Panc1 (cell line): ENCODE measurements around the gene FDXR. TPM values are rescaled to one million over a fixed set of nuclear protein-coding genes. Genes with fewer than 3 reads are reported as not detected.
A peak's percentile ranks its signal among the peaks of the same experiment; 100 is the strongest.

Experiments used
- ATAC-seq: fragments of 200-7000 bp; cut with Tn5 transposase; 2 replicates; pipeline ENCODE4 v1.9.1; 2020; ENCODE audit warnings: mild to moderate bottlenecking, moderate library complexity
- BruUV-seq: library from RNA; stranded (reverse); fragments of 400-500 nt; replicated peaks from 2 replicates; lab custom pipeline; 2021; lab: Mats Ljungman, UMichigan
- CTCF ChIA-PET: fragments of 300-600 bp; sonication (Branson Sonifier 250); formaldehyde crosslinking; loops from one replicate; lab custom pipeline; 2022; ENCODE audit warnings: antibody characterized with exemption; lab: Charles Lee
- POLR2A ChIA-PET: fragments of 300-600 bp; sonication (Branson Sonifier 250); formaldehyde crosslinking; loops from one replicate; lab custom pipeline; 2022; ENCODE audit warnings: antibody characterized with exemption; lab: Charles Lee
- DNase-seq: peaks from one replicate; pipeline ENCODE4 v3.0.0-alpha.2; 2010; ENCODE audit warnings: low read depth, low spot score
- H3K27ac ChIP-seq: 2 replicates; pipeline ENCODE4 v1.5.1; 2011; ENCODE audit warnings: mild to moderate bottlenecking, low read length, inconsistent platforms
- H3K27me3 ChIP-seq: fragments of 200-500 bp; sonication (Bioruptor generic); 2 replicates; pipeline ENCODE4 v1.6.0; 2014; ENCODE audit warnings: low read length, inconsistent platforms; ENCODE audit not compliant: control insufficient read depth, insufficient read depth
- H3K36me3 ChIP-seq: fragments of 200-500 bp; sonication (Bioruptor generic); 2 replicates; pipeline ENCODE4 v1.5.1; 2014; ENCODE audit warnings: inconsistent platforms, mild to moderate bottlenecking, low read length, moderate library complexity; ENCODE audit not compliant: control insufficient read depth, insufficient read depth
- H3K4me1 ChIP-seq: 2 replicates; pipeline ENCODE4 v1.5.1; 2011; ENCODE audit warnings: inconsistent platforms, mild to moderate bottlenecking, low read length, moderate library complexity; ENCODE audit not compliant: control insufficient read depth, insufficient read depth
- H3K4me3 ChIP-seq, 2 experiments: 2 replicates each; pipeline ENCODE4 v1.5.1; 2011 to 2012; ENCODE audit warnings: low read depth in 2 of 2, low read length in 2 of 2, mild to moderate bottlenecking in 2 of 2, inconsistent platforms in 1 of 2, moderate library complexity in 1 of 2
- H3K9me3 ChIP-seq: fragments of 200-500 bp; sonication (Bioruptor generic); 2 replicates; pipeline ENCODE4 v1.5.1; 2014; ENCODE audit warnings: low read depth, mild to moderate bottlenecking, inconsistent platforms, low read length, moderate library complexity; ENCODE audit not compliant: control insufficient read depth, insufficient read depth
- POLR2AphosphoS5 ChIP-seq: IDR thresholded peaks from 2 replicates; pipeline ENCODE4 v1.6.1; 2012; ENCODE audit warnings: mild to moderate bottlenecking, low read depth, low read length, moderate library complexity
- SIN3A ChIP-seq: IDR thresholded peaks from 2 replicates; pipeline ENCODE4 v1.6.1; 2012; ENCODE audit warnings: low read depth, mild to moderate bottlenecking, low read length, moderate library complexity, borderline replicate concordance; ENCODE audit not compliant: insufficient read depth
- TCF7L2 ChIP-seq: IDR thresholded peaks from 2 replicates; pipeline ENCODE4 v1.6.1; 2011; ENCODE audit warnings: mild to moderate bottlenecking, low read depth, low read length, inconsistent platforms
- in situ Hi-C: cut with HindIII; loops from 2 replicates; pipeline ENCODE4 v1.10.0; 2016; ENCODE audit warnings: low sequenced_read_pairs, low pct_unique_long_range_greater_than_20kb
- intact Hi-C: fragments of 100-400 bp; cut with micrococcal nuclease; formaldehyde crosslinking; loops from one replicate; pipeline ENCODE4 v1.10.0; 2022; ENCODE audit not compliant: unreplicated experiment
- total RNA-seq: library from RNA; stranded (reverse); gene quantifications from one replicate; pipeline ENCODE4 v1.2.1, GENCODE V29; 2021; ENCODE audit not compliant: unreplicated experiment
- TF ChIP-seq, protein P1 (sequence below), 2 experiments: IDR thresholded peaks; 2 replicates each; pipeline ENCODE4 v1.6.1; 2011 to 2012; ENCODE audit warnings: low read depth in 2 of 2, control low read depth in 1 of 2, low read length in 1 of 2, mild to moderate bottlenecking in 1 of 2, moderate library complexity in 1 of 2; ENCODE audit not compliant: insufficient read depth in 1 of 2
- TF ChIP-seq, protein P2 (sequence below): fragments of 450-650 bp; IDR thresholded peaks from 2 replicates; pipeline ENCODE4 v1.5.1; 2017; ENCODE audit warnings: mild to moderate bottlenecking

The FDXR gene
- total RNA-seq, 1 experiment from 2014 or later: 21.8 TPM

DNA sequence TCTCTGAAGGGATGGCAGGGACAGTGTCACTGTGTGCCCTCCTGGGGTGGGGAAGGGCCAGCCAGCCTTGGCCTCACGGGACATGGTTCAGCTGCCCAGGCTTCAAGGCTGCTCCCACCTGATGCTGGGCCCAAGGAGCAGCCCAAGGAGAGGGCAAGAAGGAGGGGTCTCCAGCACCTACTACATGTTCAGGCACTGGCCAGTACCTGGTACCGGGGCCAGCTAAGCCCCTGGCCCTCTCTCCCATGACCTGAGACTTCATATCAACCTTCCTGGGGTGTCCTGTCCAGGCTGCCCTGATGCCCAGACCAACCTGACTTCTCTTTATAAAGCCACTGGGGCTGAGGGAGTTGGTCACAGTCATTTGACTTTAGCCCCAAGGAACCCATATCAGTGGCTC is 49.0 kb upstream of the FDXR start:
- BruUV-seq: no TSS peak
- ATAC-seq (no peak), DNase-seq (no peak)
- no peaks in the 10 kb centered on the region for H3K9me3 ChIP-seq
- in situ Hi-C loops (no loop called here), intact Hi-C loops (no loop called here)
- TF ChIP-seq, protein P1, sequence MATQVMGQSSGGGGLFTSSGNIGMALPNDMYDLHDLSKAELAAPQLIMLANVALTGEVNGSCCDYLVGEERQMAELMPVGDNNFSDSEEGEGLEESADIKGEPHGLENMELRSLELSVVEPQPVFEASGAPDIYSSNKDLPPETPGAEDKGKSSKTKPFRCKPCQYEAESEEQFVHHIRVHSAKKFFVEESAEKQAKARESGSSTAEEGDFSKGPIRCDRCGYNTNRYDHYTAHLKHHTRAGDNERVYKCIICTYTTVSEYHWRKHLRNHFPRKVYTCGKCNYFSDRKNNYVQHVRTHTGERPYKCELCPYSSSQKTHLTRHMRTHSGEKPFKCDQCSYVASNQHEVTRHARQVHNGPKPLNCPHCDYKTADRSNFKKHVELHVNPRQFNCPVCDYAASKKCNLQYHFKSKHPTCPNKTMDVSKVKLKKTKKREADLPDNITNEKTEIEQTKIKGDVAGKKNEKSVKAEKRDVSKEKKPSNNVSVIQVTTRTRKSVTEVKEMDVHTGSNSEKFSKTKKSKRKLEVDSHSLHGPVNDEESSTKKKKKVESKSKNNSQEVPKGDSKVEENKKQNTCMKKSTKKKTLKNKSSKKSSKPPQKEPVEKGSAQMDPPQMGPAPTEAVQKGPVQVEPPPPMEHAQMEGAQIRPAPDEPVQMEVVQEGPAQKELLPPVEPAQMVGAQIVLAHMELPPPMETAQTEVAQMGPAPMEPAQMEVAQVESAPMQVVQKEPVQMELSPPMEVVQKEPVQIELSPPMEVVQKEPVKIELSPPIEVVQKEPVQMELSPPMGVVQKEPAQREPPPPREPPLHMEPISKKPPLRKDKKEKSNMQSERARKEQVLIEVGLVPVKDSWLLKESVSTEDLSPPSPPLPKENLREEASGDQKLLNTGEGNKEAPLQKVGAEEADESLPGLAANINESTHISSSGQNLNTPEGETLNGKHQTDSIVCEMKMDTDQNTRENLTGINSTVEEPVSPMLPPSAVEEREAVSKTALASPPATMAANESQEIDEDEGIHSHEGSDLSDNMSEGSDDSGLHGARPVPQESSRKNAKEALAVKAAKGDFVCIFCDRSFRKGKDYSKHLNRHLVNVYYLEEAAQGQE (IDR thresholded peaks at IDR 0.05; ENCODE audit: insufficient read depth in 1 of 2, low read depth in 2 of 2, low read length in 1 of 2): no peak
- no peak for TF ChIP-seq POLR2AphosphoS5
- no peak for TF ChIP-seq TCF7L2
- TF ChIP-seq, protein P2, sequence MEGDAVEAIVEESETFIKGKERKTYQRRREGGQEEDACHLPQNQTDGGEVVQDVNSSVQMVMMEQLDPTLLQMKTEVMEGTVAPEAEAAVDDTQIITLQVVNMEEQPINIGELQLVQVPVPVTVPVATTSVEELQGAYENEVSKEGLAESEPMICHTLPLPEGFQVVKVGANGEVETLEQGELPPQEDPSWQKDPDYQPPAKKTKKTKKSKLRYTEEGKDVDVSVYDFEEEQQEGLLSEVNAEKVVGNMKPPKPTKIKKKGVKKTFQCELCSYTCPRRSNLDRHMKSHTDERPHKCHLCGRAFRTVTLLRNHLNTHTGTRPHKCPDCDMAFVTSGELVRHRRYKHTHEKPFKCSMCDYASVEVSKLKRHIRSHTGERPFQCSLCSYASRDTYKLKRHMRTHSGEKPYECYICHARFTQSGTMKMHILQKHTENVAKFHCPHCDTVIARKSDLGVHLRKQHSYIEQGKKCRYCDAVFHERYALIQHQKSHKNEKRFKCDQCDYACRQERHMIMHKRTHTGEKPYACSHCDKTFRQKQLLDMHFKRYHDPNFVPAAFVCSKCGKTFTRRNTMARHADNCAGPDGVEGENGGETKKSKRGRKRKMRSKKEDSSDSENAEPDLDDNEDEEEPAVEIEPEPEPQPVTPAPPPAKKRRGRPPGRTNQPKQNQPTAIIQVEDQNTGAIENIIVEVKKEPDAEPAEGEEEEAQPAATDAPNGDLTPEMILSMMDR: no peak
- no peak for TF ChIP-seq SIN3A
- H3K4me3 ChIP-seq: no peak overlapping the region
- no peak overlapping the region for H3K27ac ChIP-seq
- POLR2A ChIA-PET: no interaction called here
- H3K36me3 ChIP-seq: peaks cover 5% of the 10 kb centered on the region; the same call in 1 of the 2 replicates
- H3K4me1 ChIP-seq: peaks cover 4% of the 10 kb centered on the region; the same call in 1 of the 2 replicates
- H3K27me3 ChIP-seq: peaks cover 18% of the 10 kb centered on the region
- CTCF ChIA-PET: interaction anchor here (0.6 to 2.6 kb wide), 2 partner anchors 39 to 294 kb away, joined by 3 to 41 read pairs; no protein-coding TSS in a partner anchor

DNA sequence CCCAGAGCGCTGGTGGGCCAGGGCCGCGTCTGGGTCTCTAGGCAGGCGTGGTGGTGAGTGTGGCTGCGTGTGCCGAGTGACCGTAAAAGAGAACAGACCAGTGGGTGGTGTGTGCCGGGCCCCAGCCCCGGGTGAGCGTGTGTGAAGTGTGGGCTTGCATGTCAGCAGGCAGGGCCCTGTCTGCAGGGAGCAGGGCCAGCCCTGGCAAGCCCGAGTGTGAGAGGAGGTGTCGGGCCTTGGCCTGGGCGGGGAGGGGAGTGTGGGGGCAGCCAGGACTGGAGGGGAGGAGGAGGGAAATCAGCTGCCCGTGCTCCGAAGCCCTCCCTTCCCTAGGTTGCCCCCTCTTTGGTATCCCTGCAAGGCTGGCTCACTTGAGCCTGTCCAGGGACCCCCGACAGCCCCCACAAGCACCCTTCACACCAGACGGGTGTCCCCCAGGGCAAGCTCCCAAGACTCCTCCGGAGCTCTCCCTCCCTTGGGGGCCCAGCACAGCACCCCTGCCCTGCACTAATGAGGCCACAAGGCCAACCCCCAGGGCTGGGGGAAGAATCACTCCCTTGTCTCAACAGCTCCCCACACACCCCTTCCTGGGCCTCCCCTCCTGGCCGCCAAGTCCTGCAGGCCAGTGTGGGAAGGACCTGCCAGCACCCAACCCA is 48.4 kb upstream of the FDXR start:
- POLR2A ChIA-PET: no interaction called here
- Histone ChIP-seq H3K4me3 (no peak overlapping the region), H3K9me3 (no peaks in the 10 kb centered on the region), H3K36me3 (peaks cover 5% of the 10 kb centered on the region; the same call in 1 of the 2 replicates), H3K27ac (no peak overlapping the region), H3K4me1 (peaks cover 4% of the 10 kb centered on the region; the same call in 1 of the 2 replicates), H3K27me3 (peaks cover 18% of the 10 kb centered on the region)
- intact Hi-C loops (no loop called here), in situ Hi-C loops (no loop called here)
- DNase-seq (no peak), ATAC-seq (0 out of 2 replicates have a peak, but pooled peaks have one; percentile 16)
- TF ChIP-seq POLR2AphosphoS5 (no peak), SIN3A (no peak), TCF7L2 (no peak)
- TF ChIP-seq, protein P1 (IDR thresholded peaks at IDR 0.05; ENCODE audit: insufficient read depth in 1 of 2, low read depth in 2 of 2, low read length in 1 of 2): no peak
- TF ChIP-seq, protein P2: no peak
- CTCF ChIA-PET: interaction anchor here (2.6 to 3.4 kb wide), 2 partner anchors 36 to 40 kb away, joined by 30 to 41 read pairs; no protein-coding TSS in a partner anchor
- no TSS peak for BruUV-seq
